HK-2 (cell line): Measurements from ENCODE around the gene RAD51B.

Experiments used
- DNase-seq: peaks from one replicate; pipeline ENCODE4 v3.0.0-alpha.2; 2018; ENCODE audit not compliant: unreplicated experiment

The RAD51B gene

DNA sequence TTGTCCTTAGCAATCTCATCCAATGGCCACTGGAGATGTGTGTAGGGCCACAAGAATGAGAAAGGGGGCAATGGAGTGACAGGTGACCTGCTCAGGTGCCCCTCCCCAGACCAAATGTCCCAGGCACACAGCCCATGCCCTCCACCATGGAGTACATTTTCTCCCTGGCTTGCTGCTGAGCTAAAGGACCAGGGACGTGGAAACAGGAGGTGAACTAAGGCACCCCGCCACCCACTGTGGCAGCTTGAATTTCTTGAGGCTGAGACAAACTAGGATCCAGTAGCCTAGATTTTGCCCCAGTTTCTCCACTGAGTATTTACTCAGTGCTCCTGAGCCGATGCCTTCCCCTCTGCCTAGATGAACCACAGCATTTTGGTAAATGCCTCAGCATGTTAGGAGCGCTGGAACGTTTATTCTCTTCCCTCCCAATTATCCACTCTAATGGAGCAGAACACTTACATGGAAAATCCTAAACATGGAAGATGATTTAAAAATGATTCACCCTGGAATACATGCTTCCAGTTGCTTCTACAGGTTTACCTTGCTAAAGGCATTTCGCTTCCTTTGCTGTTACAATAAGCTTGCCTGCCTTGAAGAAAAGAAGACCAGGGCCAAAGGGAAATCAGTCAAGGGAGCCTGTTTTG, 775.3 kb downstream of the RAD51B start:
- no peak for DNase-seq

DNA sequence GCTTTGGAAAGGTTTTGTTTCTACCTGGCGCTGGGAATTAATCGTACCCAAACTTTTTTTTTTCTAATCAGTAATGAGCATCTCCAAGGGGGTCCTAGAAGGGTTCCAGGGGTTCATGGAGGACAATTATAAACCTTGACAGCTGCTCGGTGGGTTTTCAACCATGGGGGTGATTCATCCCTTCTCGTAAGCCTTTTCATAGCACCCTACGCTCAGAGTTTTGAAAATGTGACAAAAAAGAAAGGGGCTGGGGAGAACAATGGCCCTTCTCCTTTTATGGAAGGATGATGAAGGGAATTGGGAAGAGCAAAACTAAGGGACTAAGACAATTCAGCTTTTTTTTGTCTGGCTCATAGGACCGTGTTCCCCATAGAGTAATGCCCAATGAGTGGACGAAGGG, 776.6 kb downstream of the RAD51B start:
- no peak for DNase-seq

DNA sequence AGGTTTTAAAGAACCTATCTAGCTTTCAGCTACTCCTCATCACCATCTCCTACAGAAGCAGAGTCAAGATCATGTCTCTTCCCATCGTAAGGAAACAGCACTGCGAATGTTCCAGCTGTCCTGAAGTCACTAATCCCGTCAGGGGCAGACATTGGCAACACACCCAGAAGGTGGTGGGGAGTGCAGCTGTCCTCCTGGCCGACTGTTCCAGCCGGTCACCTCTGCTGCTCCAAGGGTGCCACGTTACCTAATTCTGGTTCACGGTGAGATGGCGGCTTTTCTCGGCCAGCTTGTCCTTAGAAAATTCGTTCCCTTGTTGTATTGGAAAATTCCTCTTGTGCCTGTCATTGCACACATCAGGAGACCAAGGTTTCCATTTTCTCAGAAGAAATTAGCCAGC, 777.1 kb downstream of the RAD51B start:
- no peak for DNase-seq

DNA sequence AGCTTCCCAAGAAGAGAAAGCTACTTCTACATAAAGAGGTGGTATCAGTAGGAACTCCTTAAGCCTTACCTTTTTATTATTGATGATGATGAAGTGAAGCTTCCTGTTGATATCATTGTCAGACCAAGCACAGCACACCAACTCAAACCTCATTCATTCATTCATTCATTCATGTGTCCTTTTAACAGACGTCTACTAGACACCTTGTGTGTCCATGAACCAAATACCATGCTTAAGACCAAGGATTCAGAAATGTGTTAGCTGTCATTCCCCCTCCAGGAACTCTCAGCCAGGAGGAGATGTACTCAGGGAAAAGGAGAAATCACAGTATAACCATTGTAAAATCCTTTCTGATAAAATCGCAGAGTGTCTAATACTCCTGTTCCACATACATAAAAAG, 778.5 kb downstream of the RAD51B start:
- no peak for DNase-seq

DNA sequence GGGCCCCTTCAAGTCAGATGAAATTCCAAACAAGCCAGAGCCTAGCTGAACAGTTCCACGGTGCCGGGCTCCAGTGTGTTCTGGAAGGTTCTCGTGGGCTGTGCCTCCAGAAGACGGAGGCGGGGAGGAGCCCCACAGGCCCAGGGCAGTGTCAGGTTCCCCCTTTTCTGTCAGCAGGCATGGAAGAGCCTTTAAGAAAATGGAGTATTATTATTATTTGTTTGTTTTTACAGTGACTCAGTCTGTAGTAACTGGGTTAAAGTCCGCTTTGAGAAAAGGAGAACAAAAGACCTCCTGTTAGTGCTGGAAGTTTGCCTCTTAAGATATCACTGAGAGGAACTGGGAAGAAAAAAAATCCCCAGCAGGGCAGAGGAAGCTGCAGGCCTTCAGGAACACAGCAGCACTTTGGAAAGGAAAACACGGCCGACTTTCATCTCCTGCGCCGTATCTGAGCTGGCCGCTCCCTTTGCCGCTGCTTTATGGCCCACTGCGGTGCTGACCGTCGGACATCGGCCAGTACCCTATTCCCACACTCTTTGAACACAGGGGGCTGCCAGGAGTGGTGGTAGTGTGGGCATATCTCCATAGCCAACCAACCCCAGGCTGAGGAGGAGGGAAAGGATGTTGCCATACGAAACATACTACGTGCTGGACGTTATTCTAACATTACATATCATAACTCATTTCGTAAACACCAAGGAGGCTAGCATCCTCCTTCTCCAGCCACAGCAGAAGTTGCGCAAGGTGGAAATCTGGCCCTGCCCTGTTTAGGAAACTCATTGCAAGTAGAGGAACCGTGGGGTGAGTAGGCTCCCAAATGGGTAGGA, 779.3 kb downstream of the RAD51B start:
- no peak for DNase-seq

DNA sequence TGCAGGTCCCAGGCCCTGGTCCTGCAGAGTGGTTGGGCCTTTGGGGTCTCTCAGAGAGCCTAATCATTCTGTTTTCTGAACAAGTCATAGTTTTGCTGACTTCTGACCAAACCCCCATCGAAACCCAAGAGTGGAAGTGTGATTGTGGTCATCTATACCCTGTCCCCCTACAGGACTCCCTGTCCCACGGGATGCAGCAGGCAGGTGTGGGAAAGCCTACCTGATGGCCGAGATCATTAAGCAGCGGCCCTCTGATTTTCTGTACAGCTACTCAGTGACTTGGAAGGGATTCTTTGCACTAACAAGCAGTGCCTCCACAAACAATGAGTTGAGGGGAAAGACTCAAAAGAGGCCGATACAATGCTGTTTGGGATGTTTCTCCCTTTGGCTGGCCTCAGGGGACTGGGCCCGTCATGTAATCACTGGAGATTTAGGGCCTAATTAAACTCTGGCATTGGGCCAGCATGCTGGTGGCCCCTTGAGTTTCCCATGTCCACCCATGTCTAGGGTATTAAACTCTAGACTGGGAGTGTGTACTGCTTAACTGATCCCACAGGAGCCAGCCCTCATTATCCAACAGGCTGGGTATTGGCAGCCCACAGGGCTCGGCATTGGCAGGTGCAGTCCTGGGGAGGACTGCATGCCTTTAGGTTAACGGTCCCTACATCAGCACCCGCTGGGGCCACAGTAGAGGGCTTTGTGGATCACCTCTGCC, 780.5 kb downstream of the RAD51B start:
- DNase-seq: no peak

DNA sequence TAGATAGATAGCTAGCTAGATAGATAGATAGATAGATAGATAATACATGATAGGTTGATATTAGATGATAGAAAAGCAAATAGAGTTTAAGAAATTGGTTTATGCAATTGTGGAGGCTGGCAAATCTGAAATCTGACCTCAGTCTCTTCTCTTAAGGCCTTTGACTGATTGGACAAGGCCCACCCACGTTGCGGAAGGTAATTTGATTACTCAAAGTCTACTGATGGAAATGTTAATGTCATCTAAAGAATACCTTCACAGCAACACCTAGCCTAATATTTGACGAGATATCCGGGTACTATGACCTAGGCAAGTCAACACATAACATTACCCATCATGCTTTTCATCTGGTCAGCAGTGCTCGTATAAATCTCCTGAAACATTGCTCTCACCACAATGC, 782.9 kb downstream of the RAD51B start:
- DNase-seq: no peak

DNA sequence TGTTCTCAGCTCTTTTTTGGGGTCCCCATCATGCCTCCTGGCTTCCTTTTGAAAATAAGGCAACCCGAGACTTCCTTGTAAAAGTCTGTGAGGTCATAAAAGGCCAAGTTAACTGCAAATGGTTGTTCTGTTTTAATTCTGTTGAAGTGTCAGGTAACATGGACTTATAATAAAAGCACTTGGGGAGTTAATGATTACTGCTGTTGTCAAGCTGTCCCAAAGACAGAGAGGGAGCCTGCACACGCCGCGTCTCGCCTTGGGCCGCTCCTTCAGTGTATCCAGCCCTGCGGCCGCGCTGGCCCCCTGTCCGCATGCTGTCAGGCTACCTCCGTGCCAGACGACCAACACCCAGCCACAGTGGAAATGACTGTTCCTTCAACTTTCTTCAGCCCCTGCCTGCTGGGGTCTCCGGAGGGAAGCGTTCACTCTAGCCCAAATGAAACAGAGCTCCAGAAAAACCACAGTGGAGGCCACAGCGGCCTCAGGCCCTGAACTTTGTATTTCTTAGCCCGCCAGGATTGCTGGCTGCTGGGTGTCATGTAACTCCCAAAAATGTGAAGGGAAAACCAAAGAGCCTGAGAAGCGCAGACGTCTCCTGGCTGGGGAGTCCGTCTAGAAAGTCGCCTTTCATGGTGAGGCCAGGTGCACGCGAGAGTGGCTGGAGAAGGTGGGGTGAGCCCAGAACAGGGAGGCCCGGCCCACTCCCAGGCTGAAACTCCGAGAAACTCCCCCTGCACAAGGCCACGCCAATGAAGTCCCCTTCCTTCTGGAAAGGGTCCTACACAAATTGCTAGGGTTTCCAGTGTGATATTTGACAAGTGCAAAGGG, 784.2 kb downstream of the RAD51B start:
- no peak for DNase-seq

DNA sequence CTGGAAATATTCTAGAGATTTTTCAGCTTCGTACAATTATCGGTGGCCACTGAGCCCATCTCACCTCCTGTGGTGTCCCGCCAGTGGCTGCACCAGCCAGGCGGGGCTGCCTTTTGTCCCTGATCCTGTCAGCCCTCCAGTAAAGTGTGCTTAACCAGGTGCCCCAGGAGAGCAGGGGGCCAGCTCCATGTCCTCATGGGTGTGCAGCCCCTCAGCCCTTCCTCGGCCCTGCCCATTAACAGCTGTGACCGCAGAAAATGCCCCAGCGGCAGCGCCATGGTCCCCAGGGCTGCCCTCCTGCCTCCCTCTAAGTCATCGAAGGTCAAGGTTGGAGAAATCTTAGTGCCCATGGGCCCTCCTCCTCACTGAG, 784.8 kb downstream of the RAD51B start:
- DNase-seq: no peak

DNA sequence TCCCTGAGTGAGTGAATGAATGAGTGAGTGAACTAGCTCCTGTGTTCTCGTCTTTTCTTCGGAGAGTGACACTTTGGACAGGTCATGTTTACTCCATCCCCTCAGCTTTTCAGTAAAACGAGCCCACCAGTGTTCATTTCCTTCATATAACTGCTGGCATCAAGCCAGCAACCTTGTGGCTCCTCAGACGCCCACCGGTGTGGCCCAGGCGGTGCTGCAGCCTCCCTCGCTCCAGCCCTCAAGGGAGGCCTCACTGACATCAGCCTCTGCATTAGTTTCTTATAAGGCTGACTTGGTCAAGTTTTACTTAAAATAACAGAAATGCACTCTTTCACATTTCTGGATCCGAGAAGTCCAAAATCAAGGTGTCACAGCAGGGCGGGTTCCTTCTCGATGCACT, 785.2 kb downstream of the RAD51B start:
- DNase-seq: no peak

DNA sequence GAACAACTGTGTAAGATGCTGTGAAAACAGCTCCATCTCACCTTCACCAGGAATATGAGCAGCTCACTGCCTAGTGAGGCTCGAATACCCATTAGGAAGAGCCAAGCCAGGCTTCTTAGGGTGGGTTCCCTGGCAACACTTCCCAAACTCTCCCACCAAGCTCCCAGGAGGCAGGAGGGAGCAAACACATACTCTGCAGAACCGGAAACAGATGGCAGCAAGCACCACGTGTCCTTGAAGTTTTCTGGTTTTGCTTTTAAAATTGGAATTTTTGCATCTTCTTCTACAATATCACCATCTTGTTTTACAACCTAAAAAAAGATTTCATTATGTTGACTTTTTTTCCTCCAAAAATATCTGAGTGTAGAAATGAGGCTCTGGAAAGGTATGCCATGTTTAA, 786.6 kb downstream of the RAD51B start:
- DNase-seq: no peak

DNA sequence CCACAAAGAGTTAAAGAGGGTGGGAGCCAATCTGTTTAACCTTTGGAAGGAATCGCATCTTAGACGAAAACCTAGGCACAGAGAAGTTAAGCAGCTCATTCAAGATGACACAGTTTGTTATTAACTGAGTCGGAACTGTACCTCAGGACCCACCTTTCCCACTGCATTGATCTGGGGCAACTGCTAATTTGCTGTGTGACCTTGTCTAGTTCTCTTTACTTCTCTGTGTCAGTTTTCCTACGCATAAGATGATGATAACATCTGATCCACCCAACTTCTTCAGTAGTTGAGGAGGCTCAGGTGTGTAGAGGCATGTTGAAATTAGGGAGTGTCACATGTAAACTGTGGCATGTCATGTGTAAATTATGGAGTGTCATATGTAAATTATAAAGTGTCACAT, 787.1 kb downstream of the RAD51B start:
- no peak for DNase-seq

DNA sequence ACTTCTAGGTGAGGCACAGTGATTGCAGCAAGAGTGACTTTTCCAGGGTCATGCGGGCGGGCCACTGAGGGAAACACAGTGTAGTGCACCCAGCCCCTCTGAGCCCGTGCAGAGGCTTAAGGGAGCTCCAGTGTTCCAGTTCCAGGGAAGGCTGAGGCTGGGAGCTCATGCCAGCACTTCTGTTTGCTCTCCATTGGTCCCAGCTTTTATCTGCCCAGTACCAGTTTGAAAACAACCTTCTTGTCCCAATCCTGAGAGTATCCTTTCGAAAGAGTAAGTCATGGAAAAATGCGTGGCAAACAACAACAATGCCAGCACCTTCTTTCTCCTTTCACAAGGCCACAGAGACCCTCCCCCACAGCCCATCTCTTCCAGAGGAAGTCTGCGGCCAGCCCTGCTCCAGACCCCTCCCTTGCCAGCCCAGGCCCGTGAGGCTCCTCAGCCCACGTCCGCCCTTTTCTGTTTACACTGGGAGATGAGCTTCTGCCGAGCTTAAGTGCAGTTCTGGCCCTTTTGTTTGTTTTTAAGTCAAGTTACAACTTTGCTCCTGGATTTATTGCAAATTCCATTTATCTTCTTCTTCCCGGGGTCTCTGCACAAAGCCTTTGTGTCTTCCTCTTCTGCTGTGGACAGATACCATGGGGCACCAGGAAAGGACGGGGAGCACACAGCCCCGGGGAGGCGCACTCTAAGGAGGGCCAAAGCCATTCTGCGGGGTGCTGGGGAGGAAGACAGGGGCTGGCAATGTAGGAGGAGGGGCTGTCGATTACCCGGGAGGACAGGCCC, 787.7 kb downstream of the RAD51B start:
- DNase-seq: no peak

DNA sequence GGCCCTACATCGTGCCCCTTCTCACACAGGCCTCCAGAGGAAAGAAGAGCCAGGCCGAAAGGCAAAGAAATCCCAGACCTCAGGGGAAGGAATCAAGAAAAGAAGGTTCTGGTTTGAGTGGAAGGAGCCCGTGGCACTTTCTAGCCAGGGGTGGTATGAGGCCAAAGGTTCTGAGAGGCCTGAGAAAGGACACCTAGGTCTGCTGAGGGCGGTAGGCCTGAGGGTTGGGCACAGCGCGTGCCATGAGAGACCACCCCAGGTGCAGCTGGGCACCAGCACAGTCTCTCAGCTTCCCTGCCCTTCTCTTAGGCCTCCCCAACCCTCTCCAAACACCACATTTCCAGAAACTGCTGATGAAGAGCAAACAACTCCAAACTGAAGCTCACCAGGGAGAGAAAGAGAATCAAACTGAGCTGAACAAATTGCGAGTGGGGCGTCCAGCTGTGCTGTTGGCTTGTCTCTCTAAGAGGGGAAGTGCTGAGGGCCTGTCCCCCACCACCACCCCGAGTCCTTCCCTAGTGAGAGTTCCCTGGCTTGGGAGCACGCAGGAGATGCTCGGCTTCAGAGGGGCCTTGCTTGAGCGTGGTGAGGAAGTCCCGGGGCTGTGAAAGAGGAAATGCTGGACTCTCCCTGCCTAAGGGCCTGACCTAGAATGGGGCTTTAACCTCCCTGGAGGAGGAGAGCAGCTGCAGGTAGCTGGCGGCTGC, 788.4 kb downstream of the RAD51B start:
- no peak for DNase-seq

DNA sequence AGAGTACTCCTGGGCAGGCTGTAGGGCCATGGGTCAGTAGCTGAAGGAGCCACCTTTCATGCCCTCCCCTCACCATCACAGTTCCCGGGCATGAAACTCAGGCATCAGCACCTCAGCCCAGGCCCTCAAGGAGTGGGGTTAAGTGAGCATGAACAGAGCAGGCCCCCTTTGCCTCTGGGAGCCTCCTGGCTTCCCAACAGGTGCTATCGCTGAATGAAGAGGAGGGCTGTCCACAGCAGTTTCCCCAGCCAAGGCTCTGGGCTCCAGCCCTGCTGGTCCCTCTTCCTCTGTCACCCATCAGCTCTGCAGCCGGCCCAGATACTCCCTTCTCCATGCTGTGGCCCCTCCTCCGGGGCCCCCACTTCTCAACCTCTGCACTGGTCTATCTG, 789.0 kb downstream of the RAD51B start:
- no peak for DNase-seq

DNA sequence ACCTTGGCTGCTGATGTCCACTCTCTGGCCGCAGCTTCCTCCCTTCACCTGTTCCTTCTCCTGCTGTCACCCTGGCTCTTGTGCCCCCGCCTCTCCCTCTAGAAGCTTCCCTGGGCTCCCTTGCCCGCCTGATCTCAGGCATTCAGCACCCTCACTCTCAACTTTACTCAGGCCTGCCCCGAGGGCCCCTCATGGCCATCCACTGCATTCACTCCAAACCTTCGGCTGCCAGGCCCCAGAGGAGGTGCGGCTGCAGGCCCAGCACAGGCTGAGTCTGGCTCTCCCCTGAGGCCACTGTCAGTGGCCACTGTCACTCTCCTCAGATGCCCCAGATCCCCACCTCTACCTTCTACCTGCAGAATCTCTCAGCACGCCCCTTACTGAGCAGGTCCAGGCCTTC, 789.4 kb downstream of the RAD51B start:
- no peak for DNase-seq

DNA sequence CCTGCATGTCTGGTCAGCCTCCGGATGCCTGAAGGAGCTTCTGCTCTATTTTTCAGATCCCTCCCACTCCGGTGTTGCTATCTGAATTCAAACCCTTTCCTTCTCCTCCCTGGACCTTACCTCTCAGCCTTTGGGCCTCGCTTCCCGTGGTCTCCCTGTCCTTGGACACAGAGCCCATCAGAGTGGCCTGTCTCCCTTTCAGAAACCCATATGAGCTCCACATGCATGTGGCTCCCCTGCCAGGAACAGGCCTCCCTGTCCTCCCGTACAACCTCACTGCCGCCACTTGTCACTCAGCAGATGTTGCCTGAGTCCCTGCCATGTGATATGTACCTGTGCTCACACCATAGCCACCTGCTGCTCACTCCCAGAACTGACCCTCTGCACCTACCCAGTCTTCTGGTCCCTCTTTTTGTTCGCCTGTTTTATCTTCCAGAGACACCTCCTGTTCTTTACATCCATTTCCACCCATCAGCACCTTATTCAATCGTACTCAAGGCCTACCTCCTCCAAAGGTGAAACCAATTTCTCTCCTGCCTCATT, 790.7 kb downstream of the RAD51B start:
- no peak for DNase-seq

DNA sequence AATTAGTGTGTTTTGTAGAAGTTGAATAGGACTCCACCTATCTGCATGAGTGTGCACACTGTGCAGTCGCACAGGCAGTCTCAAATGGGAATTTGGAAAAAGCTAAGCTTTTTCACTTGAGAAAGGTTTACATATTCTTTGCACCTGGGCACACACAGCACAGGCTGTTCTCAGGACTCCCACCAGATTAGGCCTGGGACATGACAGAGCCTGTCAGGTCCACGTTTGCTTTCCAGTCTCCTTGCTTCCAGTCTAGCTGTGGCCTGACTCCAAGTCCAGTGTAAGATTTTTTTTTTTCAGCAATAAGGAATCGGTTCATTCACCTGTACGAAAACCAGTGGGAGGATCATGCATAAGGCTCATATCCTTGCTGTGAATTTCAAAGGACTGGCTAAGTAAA, 792.0 kb downstream of the RAD51B start:
- DNase-seq: no peak

DNA sequence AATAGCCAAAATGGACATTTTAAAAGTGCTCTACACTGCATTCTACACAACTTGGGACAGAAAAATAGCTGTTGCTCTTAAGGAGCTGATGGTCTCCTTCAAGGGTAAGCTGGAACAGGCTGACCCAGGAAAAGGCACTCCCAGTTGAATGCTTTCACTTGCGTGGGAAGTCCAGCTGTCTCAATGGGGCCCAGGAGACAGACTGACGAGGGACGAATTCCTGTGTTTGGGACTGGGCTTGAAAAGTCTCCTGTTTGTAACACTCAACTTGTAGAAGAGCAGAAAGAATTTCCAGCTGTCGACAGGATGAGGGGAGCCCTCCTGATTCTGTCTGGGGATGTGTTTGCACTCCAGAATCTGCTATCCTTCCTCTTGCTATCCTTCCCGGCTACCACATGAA, 792.5 kb downstream of the RAD51B start:
- DNase-seq: no peak

DNA sequence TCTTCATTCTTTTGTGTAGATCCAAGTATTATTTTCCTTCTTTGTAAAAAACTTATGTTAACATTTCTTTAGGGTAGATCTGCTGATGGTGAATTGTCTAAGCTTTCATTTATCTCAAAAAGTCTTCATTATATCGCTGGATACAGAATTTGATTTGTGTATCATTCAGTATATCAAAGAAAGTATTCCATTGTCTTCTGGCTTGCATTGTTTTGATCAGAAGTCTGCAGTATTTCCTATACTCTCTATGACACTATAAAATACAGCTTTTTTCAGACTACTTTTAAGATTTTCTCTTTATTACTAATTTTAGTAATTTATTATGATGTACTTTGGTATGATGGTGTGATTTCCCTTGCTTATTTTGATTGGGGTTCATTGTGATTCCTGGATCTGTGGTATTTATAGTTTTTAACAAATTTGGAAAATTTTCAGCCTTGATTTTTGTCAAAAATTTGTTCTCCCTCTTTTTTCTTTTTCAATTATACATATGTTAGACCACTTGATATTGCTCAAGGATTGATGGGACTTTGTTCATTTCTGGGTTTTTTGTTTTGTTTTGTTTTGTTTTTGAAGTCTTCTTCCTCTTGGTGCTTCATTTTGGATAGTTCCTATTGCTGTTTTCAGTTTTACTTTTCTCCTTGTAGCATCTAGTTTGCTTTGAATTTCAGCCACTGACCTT, 796.8 kb downstream of the RAD51B start:
- DNase-seq: no peak
